DOHH2 (cell line): ENCODE results near the gene CEMIP.

ENCODE experiments used
- H3F3A ChIP-seq: fragments of 200-600 bp; sonication (generic), shearing (Covaris generic); 2 replicates; pipeline ENCODE4 v1.6.0; 2016; ENCODE audit warnings: antibody characterized with exemption, mild to moderate bottlenecking; ENCODE audit not compliant: control insufficient read depth, insufficient read depth
- H3K27ac ChIP-seq: fragments of 200-600 bp; sonication (generic); 2 replicates; pipeline ENCODE4 v1.5.1; 2014; ENCODE audit warnings: low read depth, mild to moderate bottlenecking, low read length, moderate library complexity
- H3K27me3 ChIP-seq: fragments of 200-600 bp; sonication (generic); 2 replicates; pipeline ENCODE4 v1.6.1; 2014; ENCODE audit warnings: mild to moderate bottlenecking, low read length, mixed read lengths; ENCODE audit not compliant: control insufficient read depth
- H3K36me3 ChIP-seq: fragments of 200-600 bp; sonication (generic); 2 replicates; pipeline ENCODE4 v1.6.1; 2014; ENCODE audit warnings: mild to moderate bottlenecking, low read length, moderate library complexity, mixed read lengths; ENCODE audit not compliant: control insufficient read depth
- H3K4me1 ChIP-seq: fragments of 200-600 bp; sonication (generic); 2 replicates; pipeline ENCODE4 v1.6.1; 2014; ENCODE audit warnings: mild to moderate bottlenecking, low read length, mixed read lengths; ENCODE audit not compliant: control insufficient read depth
- H3K4me2 ChIP-seq: fragments of 200-600 bp; sonication (generic); 2 replicates; pipeline ENCODE4 v1.6.0; 2014; ENCODE audit warnings: mild to moderate bottlenecking, low read length, moderate library complexity
- H3K4me3 ChIP-seq: fragments of 200-600 bp; sonication (generic); 2 replicates; pipeline ENCODE4 v1.5.1; 2014; ENCODE audit warnings: mild to moderate bottlenecking, low read length, mixed read lengths
- H3K79me2 ChIP-seq: fragments of 200-600 bp; sonication (generic); 2 replicates; pipeline ENCODE4 v1.6.1; 2014; ENCODE audit warnings: mild to moderate bottlenecking, low read length, mixed read lengths; ENCODE audit not compliant: control insufficient read depth
- H3K9me2 ChIP-seq: fragments of 200-600 bp; sonication (generic); replicated peaks from 2 replicates; pipeline ENCODE4 v1.6.1; 2014; ENCODE audit warnings: mild to moderate bottlenecking, low read length, mixed read lengths; ENCODE audit not compliant: control insufficient read depth
- H3K9me3 ChIP-seq: fragments of 200-600 bp; sonication (generic); 2 replicates; pipeline ENCODE4 v1.6.1; 2014; ENCODE audit warnings: antibody characterized with exemption, low read length, mixed read lengths; ENCODE audit not compliant: control insufficient read depth, insufficient read depth
- H4K20me1 ChIP-seq: fragments of 200-600 bp; sonication (generic); 2 replicates; pipeline ENCODE4 v1.6.0; 2014; ENCODE audit warnings: low read depth, mild to moderate bottlenecking, antibody characterized with exemption, low read length, moderate library complexity; ENCODE audit not compliant: control insufficient read depth, insufficient read depth
- CTCF ChIP-seq: fragments of 200-600 bp; sonication (generic); IDR thresholded peaks from one replicate; pipeline ENCODE4 v1.5.1; 2014; ENCODE audit warnings: antibody characterized with exemption, mild to moderate bottlenecking, low read depth, low read length; ENCODE audit not compliant: poor library complexity, severe bottlenecking
- EZH2phosphoT487 ChIP-seq: fragments of 200-600 bp; sonication (generic); IDR thresholded peaks from 2 replicates; pipeline ENCODE4 v1.6.1; 2017; ENCODE audit warnings: borderline replicate concordance, mild to moderate bottlenecking, antibody characterized with exemption, low read length, moderate library complexity, mixed read lengths

Gene CEMIP

DNA sequence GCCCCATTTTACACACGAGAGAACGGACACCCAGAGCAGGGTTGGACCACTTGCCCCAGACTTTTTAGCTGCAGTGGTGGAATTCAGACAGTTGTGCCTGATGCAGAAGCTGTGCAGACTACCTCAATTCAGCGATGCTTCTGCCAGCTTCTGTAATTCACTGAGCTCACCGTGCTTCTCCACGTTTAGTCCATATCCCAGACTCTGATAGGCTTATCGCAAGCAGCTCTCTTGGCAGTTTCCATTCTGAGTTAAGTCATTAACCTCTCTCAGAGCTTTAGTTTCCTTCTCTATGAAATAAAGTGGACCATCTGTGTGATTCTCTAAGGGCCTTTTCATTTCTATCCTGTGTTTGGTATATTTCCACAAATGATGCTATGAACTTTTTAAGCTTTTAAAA is 47.0 kb upstream of the CEMIP start:
- no peaks in the 10 kb centered on the region for H3K4me1 ChIP-seq
- no peaks in the 10 kb centered on the region for H3K9me2 ChIP-seq
- TF ChIP-seq CTCF (no peak), EZH2phosphoT487 (no peak)
- H3K4me2 ChIP-seq, result no peak overlapping the region
- no peaks in the 10 kb centered on the region for H4K20me1 ChIP-seq
- H3K4me3 ChIP-seq, result no peak overlapping the region
- no peaks in the 10 kb centered on the region for H3K79me2 ChIP-seq
- H3K9me3 ChIP-seq, result no peaks in the 10 kb centered on the region
- no peaks in the 10 kb centered on the region for H3F3A ChIP-seq
- no peaks in the 10 kb centered on the region for H3K36me3 ChIP-seq
- no peak overlapping the region for H3K27ac ChIP-seq
- no peaks in the 10 kb centered on the region for H3K27me3 ChIP-seq

DNA sequence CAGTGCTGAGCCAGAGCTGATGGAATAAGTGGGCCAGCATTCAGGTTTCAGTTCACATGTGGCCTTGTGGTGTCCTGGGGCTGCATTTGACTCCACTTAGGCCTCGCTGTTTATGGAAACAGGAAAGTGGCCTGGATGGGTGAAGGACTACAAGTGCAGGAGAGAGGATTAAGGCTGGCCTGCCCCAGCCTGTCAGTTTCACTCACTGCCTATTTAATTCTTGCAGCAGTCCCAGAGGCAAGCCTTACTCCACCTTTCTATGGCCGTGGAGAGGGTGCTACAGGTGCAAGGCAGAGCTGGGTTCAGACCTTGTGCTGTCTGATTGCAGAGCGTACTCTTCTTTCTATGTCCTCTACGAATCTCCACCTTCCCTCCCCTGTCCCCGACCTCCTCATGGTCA is 46.4 kb upstream of the CEMIP start:
- H3F3A ChIP-seq, result no peaks in the 10 kb centered on the region
- no peak for TF ChIP-seq EZH2phosphoT487
- no peak for TF ChIP-seq CTCF
- no peaks in the 10 kb centered on the region for H4K20me1 ChIP-seq
- no peaks in the 10 kb centered on the region for H3K27me3 ChIP-seq
- H3K4me2 ChIP-seq, result no peak overlapping the region
- no peaks in the 10 kb centered on the region for H3K9me2 ChIP-seq
- H3K27ac ChIP-seq, result no peak overlapping the region
- no peaks in the 10 kb centered on the region for H3K9me3 ChIP-seq
- no peaks in the 10 kb centered on the region for H3K4me1 ChIP-seq
- no peaks in the 10 kb centered on the region for H3K79me2 ChIP-seq
- no peak overlapping the region for H3K4me3 ChIP-seq
- no peaks in the 10 kb centered on the region for H3K36me3 ChIP-seq

DNA sequence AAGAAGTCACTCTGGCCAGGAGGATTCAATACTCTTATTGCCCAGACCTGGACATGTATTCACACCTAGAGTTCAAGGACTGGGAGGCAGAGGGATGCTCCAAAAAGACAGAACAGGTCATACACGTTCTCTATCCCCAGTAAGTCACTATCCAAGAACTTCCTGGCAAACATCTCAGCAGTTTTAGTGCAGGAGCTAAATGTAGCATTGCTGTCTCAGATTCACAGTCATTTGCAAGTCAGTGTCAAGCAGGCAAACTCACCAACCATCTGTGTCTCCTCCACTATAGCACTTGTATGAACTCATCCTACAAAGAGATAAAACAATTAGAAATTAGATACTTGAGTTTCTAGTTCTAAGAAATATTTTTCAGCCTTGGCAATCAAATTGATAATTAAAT is 45.7 kb upstream of the CEMIP start:
- H3K4me3 ChIP-seq, result no peak overlapping the region
- H3K9me2 ChIP-seq, result no peaks in the 10 kb centered on the region
- no peaks in the 10 kb centered on the region for H3K4me1 ChIP-seq
- no peak overlapping the region for H3K4me2 ChIP-seq
- no peaks in the 10 kb centered on the region for H3K9me3 ChIP-seq
- H4K20me1 ChIP-seq, result no peaks in the 10 kb centered on the region
- no peaks in the 10 kb centered on the region for H3K27me3 ChIP-seq
- H3F3A ChIP-seq, result no peaks in the 10 kb centered on the region
- no peaks in the 10 kb centered on the region for H3K36me3 ChIP-seq
- H3K79me2 ChIP-seq, result no peaks in the 10 kb centered on the region
- H3K27ac ChIP-seq, result no peak overlapping the region
- TF ChIP-seq EZH2phosphoT487 (no peak), CTCF (no peak)

DNA sequence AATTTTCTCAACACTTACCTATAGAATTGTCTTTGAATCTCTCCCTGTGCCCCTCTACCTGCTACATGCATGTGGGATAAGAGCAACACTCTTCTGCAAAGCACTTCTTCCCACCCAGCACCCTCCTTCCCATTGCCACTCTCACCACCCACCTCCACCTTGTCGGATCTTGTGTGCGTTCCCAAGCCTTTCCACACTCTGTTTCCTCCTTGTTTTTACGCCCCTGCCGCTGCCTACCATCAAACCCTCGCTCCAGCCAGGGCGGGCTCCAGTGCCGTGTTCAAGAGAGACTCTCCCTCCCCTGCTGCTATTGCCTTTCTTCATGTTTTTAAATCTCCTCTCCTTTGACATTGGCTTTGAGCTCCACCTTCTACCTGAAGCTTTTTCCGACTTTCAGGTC is 43.8 kb upstream of the CEMIP start:
- H3K36me3 ChIP-seq, result no peaks in the 10 kb centered on the region
- no peaks in the 10 kb centered on the region for H3K9me3 ChIP-seq
- no peaks in the 10 kb centered on the region for H3K4me1 ChIP-seq
- no peak for TF ChIP-seq EZH2phosphoT487
- no peak for TF ChIP-seq CTCF
- H3K79me2 ChIP-seq, result no peaks in the 10 kb centered on the region
- no peak overlapping the region for H3K27ac ChIP-seq
- no peak overlapping the region for H3K4me3 ChIP-seq
- no peak overlapping the region for H3K4me2 ChIP-seq
- H3K9me2 ChIP-seq, result no peaks in the 10 kb centered on the region
- no peaks in the 10 kb centered on the region for H3K27me3 ChIP-seq
- H3F3A ChIP-seq, result no peaks in the 10 kb centered on the region
- no peaks in the 10 kb centered on the region for H4K20me1 ChIP-seq
